GM23338 (cell line): ENCODE measurements around the gene FHL2. TPM values are rescaled to one million over a fixed set of nuclear protein-coding genes. Genes with fewer than 3 reads are reported as not detected.

Source experiments
- ATAC-seq: fragments of 200-7000 bp; cut with Tn5 transposase; 3 replicates; pipeline ENCODE4 v1.9.1; 2020
- DNase-seq: peaks from one replicate; pipeline ENCODE4 v3.0.0-alpha.2; 2015; ENCODE audit warnings: low spot score
- H2AFZ ChIP-seq: fragments of 200-600 bp; sonication (generic); 2 replicates; pipeline ENCODE4 v1.8.0; 2016; ENCODE audit warnings: antibody characterized with exemption, mild to moderate bottlenecking, moderate library complexity
- H3F3A ChIP-seq: fragments of 200-600 bp; sonication (generic); replicated peaks from 2 replicates; pipeline ENCODE4 v1.8.0; 2017; ENCODE audit warnings: antibody characterized with exemption, mixed run types, low read depth
- H3K27ac ChIP-seq: fragments of 200-600 bp; sonication (generic); 2 replicates; pipeline ENCODE4 v1.6.1; 2016; ENCODE audit warnings: low read depth
- H3K27me3 ChIP-seq: fragments of 200-600 bp; sonication (generic); 2 replicates; pipeline ENCODE4 v1.8.0; 2016; ENCODE audit warnings: mild to moderate bottlenecking, mixed run types, moderate library complexity; ENCODE audit not compliant: insufficient read depth
- H3K36me3 ChIP-seq: fragments of 200-600 bp; sonication (generic); 2 replicates; pipeline ENCODE4 v1.8.0; 2016; ENCODE audit warnings: mild to moderate bottlenecking; ENCODE audit not compliant: insufficient read depth
- H3K4me1 ChIP-seq: fragments of 200-600 bp; sonication (generic); 2 replicates; pipeline ENCODE4 v1.8.0; 2016; ENCODE audit warnings: mild to moderate bottlenecking, moderate library complexity; ENCODE audit not compliant: insufficient read depth
- H3K4me2 ChIP-seq: fragments of 200-600 bp; sonication (generic); 2 replicates; pipeline ENCODE4 v1.7.1; 2017; ENCODE audit warnings: mixed run types
- H3K4me3 ChIP-seq: fragments of 200-600 bp; sonication (generic); 2 replicates; pipeline ENCODE4 v1.6.1; 2016; ENCODE audit warnings: mixed run types
- H3K79me2 ChIP-seq: fragments of 200-600 bp; sonication (generic); replicated peaks from 2 replicates; pipeline ENCODE4 v1.8.0; 2017; ENCODE audit warnings: mild to moderate bottlenecking; ENCODE audit not compliant: insufficient read depth
- H3K9me2 ChIP-seq: fragments of 200-600 bp; sonication (generic); 2 replicates; pipeline ENCODE4 v1.8.0; 2017; ENCODE audit not compliant: insufficient read depth
- H4K20me1 ChIP-seq: fragments of 200-600 bp; sonication (generic); replicated peaks from 2 replicates; pipeline ENCODE4 v1.8.0; 2017; ENCODE audit warnings: mild to moderate bottlenecking; ENCODE audit not compliant: insufficient read depth
- H3K27ac Mint-ChIP-seq: 2 replicates; pipeline ENCODE4 v1.8.0; 2020; ENCODE audit warnings: inconsistent platforms, mild to moderate bottlenecking, moderate library complexity, mixed read lengths
- H3K27me3 Mint-ChIP-seq: 3 replicates; pipeline ENCODE4 v1.8.0; 2022; ENCODE audit warnings: low read depth, mild to moderate bottlenecking, moderate library complexity, mixed read lengths, inconsistent platforms; ENCODE audit not compliant: insufficient read depth, poor library complexity
- H3K36me3 Mint-ChIP-seq: 3 replicates; pipeline ENCODE4 v1.8.0; 2021; ENCODE audit warnings: low read depth, mild to moderate bottlenecking, inconsistent platforms, moderate library complexity, mixed read lengths
- H3K4me1 Mint-ChIP-seq: 3 replicates; pipeline ENCODE4 v1.8.0; 2020; ENCODE audit warnings: mild to moderate bottlenecking, inconsistent platforms, mixed read lengths
- H3K4me3 Mint-ChIP-seq: 3 replicates; pipeline ENCODE4 v1.8.0; 2021; ENCODE audit warnings: moderate library complexity, mild to moderate bottlenecking, inconsistent platforms, mixed read lengths
- H3K9me3 Mint-ChIP-seq: 3 replicates; pipeline ENCODE4 v1.8.0; 2020; ENCODE audit warnings: moderate library complexity, mild to moderate bottlenecking, inconsistent platforms, mixed read lengths
- CREB1 ChIP-seq: fragments of 250-450 bp; sonication (Bioruptor Pico); IDR thresholded peaks from 2 replicates; pipeline ENCODE4 v1.5.0; 2020; ENCODE audit warnings: low read depth, mild to moderate bottlenecking, moderate library complexity
- CTCF ChIP-seq, 2 experiments: fragments of 200-600 bp in 1 of 2; sonication (generic) in 1 of 2; conservative IDR thresholded peaks; 2 replicates each; pipeline versions ENCODE4 v1.5.1 to v1.6.1; 2016 to 2017; ENCODE audit warnings: antibody characterized with exemption in 2 of 2, low read depth in 2 of 2, mild to moderate bottlenecking in 2 of 2, moderate library complexity in 1 of 2
- ETS1 ChIP-seq: IDR thresholded peaks from 2 replicates; pipeline ENCODE4 v1.6.1; 2016; ENCODE audit warnings: antibody characterized with exemption
- EZH2 ChIP-seq: fragments of 200-600 bp; sonication (generic); IDR thresholded peaks from one replicate; pipeline ENCODE4 v1.8.0; 2017; ENCODE audit warnings: antibody characterized with exemption, mild to moderate bottlenecking, low read depth; ENCODE audit not compliant: unreplicated experiment
- NANOG ChIP-seq: IDR thresholded peaks from 2 replicates; pipeline ENCODE4 v1.6.1; 2016; ENCODE audit warnings: antibody characterized with exemption, borderline replicate concordance
- REST ChIP-seq: IDR thresholded peaks from one replicate; pipeline ENCODE4 v1.6.1; 2018; ENCODE audit warnings: antibody characterized with exemption; ENCODE audit not compliant: unreplicated experiment
- ZNF114 ChIP-seq: fragments of 250-450 bp; sonication (Bioruptor Pico); IDR thresholded peaks from 2 replicates; pipeline ENCODE4 v1.5.0; 2020; ENCODE audit warnings: mild to moderate bottlenecking, moderate library complexity
- ZNF462 ChIP-seq: fragments of 250-450 bp; sonication (Bioruptor Pico); IDR thresholded peaks from 2 replicates; pipeline ENCODE4 v1.5.0; 2020; ENCODE audit warnings: mild to moderate bottlenecking, moderate library complexity
- polyA plus RNA-seq: library from polyadenylated mRNA; unstranded; fragments of >200 nt; fragmentation: Nextera tagmentation; extraction: Ambion mirVana; gene quantifications from 2 replicates; pipeline ENCODE4 v1.2.1, GENCODE V29; 2016
- total RNA-seq: library from RNA; depleted of rRNA; stranded (reverse); fragments of >200 nt; shearing (Covaris generic); gene quantifications from 2 replicates; pipeline ENCODE4 v1.2.3, GENCODE V29; 2014

The FHL2 gene
- total and polyA plus RNA-seq, 2 experiments from 2014 or later = 29.0 to 30.9 TPM

- H3K36me3 ChIP-seq = no peaks in the 10 kb centered on the region
- no peak for ATAC-seq
- H3K27ac ChIP-seq = no peak overlapping the region
- H3K9me2 ChIP-seq = no peaks in the 10 kb centered on the region
- no peaks in the 10 kb centered on the region for H3K27me3 Mint-ChIP-seq
- H3K4me3 Mint-ChIP-seq = no peak overlapping the region
- H3K4me1 Mint-ChIP-seq = no peaks in the 10 kb centered on the region
- H2AFZ ChIP-seq = no peak overlapping the region
- H3K27ac Mint-ChIP-seq = no peak overlapping the region
- peaks cover 31% of the 10 kb centered on the region for H3K36me3 Mint-ChIP-seq
- peaks cover 26% of the 10 kb centered on the region for H3K79me2 ChIP-seq
- no peaks in the 10 kb centered on the region for H3K9me3 Mint-ChIP-seq
- H3F3A ChIP-seq = no peaks in the 10 kb centered on the region
- H3K4me2 ChIP-seq = no peak overlapping the region
- no peak for DNase-seq
- no peak overlapping the region for H3K4me3 ChIP-seq
- no peaks in the 10 kb centered on the region for H3K27me3 ChIP-seq
- TF ChIP-seq CTCF (conservative IDR thresholded peaks at IDR 0.05; ENCODE audit: low read depth in 2 of 2) = peak in 1 of 2 experiments; percentile 28; a peak in 1 of 4 replicates
- no peak for TF ChIP-seq REST
- no peak for TF ChIP-seq CREB1 (CRISPR knock-in tag)
- TF ChIP-seq ZNF114 (CRISPR knock-in tag) = no peak
- TF ChIP-seq ETS1 = no peak
- no peak for TF ChIP-seq NANOG
- no peaks in the 10 kb centered on the region for H3K4me1 ChIP-seq
- peaks cover 5% of the 10 kb centered on the region; the same call in 1 of the 2 replicates for H4K20me1 ChIP-seq
Measured at GRCh38 chr2:105384216-105384615, 14.6 kb downstream of the FHL2 start.

- no peaks in the 10 kb centered on the region for H3K9me2 ChIP-seq
- Mint-ChIP-seq H3K4me3 (no peak overlapping the region), H3K27me3 (no peaks in the 10 kb centered on the region), H3K27ac (no peak overlapping the region), H3K4me1 (no peaks in the 10 kb centered on the region), H3K36me3 (peaks cover 29% of the 10 kb centered on the region), H3K9me3 (no peaks in the 10 kb centered on the region)
- H3F3A ChIP-seq = no peaks in the 10 kb centered on the region
- no peaks in the 10 kb centered on the region for H3K27me3 ChIP-seq
- H3K4me2 ChIP-seq = no peak overlapping the region
- H3K4me1 ChIP-seq = no peaks in the 10 kb centered on the region
- peaks cover 20% of the 10 kb centered on the region for H3K79me2 ChIP-seq
- no peak overlapping the region for H3K4me3 ChIP-seq
- H3K36me3 ChIP-seq = no peaks in the 10 kb centered on the region
- H2AFZ ChIP-seq = no peak overlapping the region
- ATAC-seq (no peak), DNase-seq (no peak)
- no peak overlapping the region for H3K27ac ChIP-seq
- H4K20me1 ChIP-seq = peaks cover 5% of the 10 kb centered on the region; the same call in 1 of the 2 replicates
- TF ChIP-seq ZNF462 (CRISPR knock-in tag) (no peak), EZH2 (no peak)
Measured at GRCh38 chr2:105383432-105384166, 15.3 kb downstream of the FHL2 start.
